ENCODE results near the gene ARHGAP6. TPM values are rescaled to one million over a fixed set of nuclear protein-coding genes. Genes with fewer than 3 reads are reported as not detected.

ARHGAP6 gene
- total RNA-seq, 1 experiment from 2014 or later = 0.07 TPM

GRCh38 chrX:11321986-11322385 is 343.7 kb downstream of the ARHGAP6 start:
- Histone ChIP-seq H3K79me2 (ENCODE audit: insufficient read depth, low read length) (no peaks in the 10 kb centered on the region), H3K4me2 (ENCODE audit: insufficient read depth, insufficient read length, low read length) (no peak overlapping the region), H4K20me1 (ENCODE audit: control insufficient read depth, insufficient read depth, insufficient read length) (no peaks in the 10 kb centered on the region), H3K27ac (ENCODE audit: insufficient read length, low read depth, low read length) (no peak overlapping the region), H2BK15ac (ENCODE audit: low read depth, low read length) (no peak overlapping the region), H2BK120ac (ENCODE audit: low read depth, low read length, poor library complexity, severe bottlenecking) (no peak overlapping the region), H3K23me2 (ENCODE audit: insufficient read length, low read depth, low read length, poor library complexity, severe bottlenecking) (no peaks in the 10 kb centered on the region), H2BK12ac (ENCODE audit: insufficient read length, low read depth, low read length) (no peak overlapping the region), H4K8ac (replicated peaks; ENCODE audit: insufficient read length, low read depth, low read length) (no peak overlapping the region), H3K56ac (ENCODE audit: insufficient read length, low read depth, low read length) (no peak overlapping the region), H3T11ph (ENCODE audit: low read length) (no peak overlapping the region), H2BK5ac (ENCODE audit: insufficient read length, low read length) (no peak overlapping the region), H3K4me1 (ENCODE audit: insufficient read depth, low read length) (no peaks in the 10 kb centered on the region), H2BK20ac (ENCODE audit: low read depth, low read length, poor library complexity, severe bottlenecking) (no peak overlapping the region), H3K18ac (ENCODE audit: insufficient read length, low read depth, low read length) (no peak overlapping the region), H3K9ac (ENCODE audit: extremely low read depth, insufficient read length, low read length) (no peak overlapping the region), H3K9me3 (ENCODE audit: control insufficient read depth, low read depth, low read length) (no peaks in the 10 kb centered on the region), H3K27me3 (ENCODE audit: insufficient read depth, low read length) (no peaks in the 10 kb centered on the region), H3K14ac (ENCODE audit: insufficient read depth, low read length) (no peak overlapping the region), H4K91ac (ENCODE audit: insufficient read length, low read depth, low read length) (no peak overlapping the region), H3K79me1 (ENCODE audit: insufficient read depth, low read depth, low read length, poor library complexity, severe bottlenecking) (no peaks in the 10 kb centered on the region), H3K4ac (ENCODE audit: low read depth, low read length) (no peak overlapping the region), H2AFZ (ENCODE audit: low read length) (no peak overlapping the region), H2AK5ac (ENCODE audit: insufficient read length, low read length) (no peak overlapping the region), H4K5ac (ENCODE audit: insufficient read length, low read depth, low read length) (no peak overlapping the region), H3K23ac (ENCODE audit: insufficient read length, low read depth, low read length) (no peak overlapping the region)
- peaks cover 39 to 46% of the 10 kb centered on the region in 2 experiments for H3K9me3 Mint-ChIP-seq
- H3K4me3 Mint-ChIP-seq = no peak overlapping the region
- H3K27ac Mint-ChIP-seq = no peak overlapping the region
- no peak for TF ChIP-seq CTCF (conservative IDR thresholded peaks at IDR 0.05)
- WGBS (ENCODE audit: extremely low coverage, insufficient read length, low lambda C conversion rate) = no CpG with 5 or more reads among the region's 2 CpGs
- H3K36me3 Mint-ChIP-seq (ENCODE audit: insufficient read depth in 1 of 3, low read depth in 3 of 3) = peaks cover 0 to 2% (median 0%) of the 10 kb centered on the region in 3 experiments; a peak in 2 of 7 replicates
- no peaks in the 10 kb centered on the region for H3K27me3 Mint-ChIP-seq (ENCODE audit: low read depth)
- DNase-seq = no peak
- no peaks in the 10 kb centered on the region for H3K4me1 Mint-ChIP-seq

Data from H9 (cell line).